SU-DHL-6 (cell line): Measurements from ENCODE around the gene TIFAB.

Experiments
- H2AFZ ChIP-seq: fragments of 200-600 bp; sonication (generic); 2 replicates; pipeline ENCODE4 v1.6.1; 2014; ENCODE audit warnings: low read depth, mild to moderate bottlenecking, moderate library complexity, mixed read lengths, antibody characterized with exemption, low read length; ENCODE audit not compliant: severe bottlenecking
- H3F3A ChIP-seq: fragments of 200-600 bp; shearing (Covaris generic); 2 replicates; pipeline ENCODE4 v1.6.0; 2016; ENCODE audit warnings: antibody characterized with exemption, mild to moderate bottlenecking; ENCODE audit not compliant: insufficient read depth
- H3K27ac ChIP-seq: fragments of 200-600 bp; sonication (generic); 2 replicates; pipeline ENCODE4 v1.5.1; 2016; ENCODE audit warnings: low read depth, mild to moderate bottlenecking, low read length, moderate library complexity, mixed read lengths
- H3K27me3 ChIP-seq: fragments of 200-600 bp; sonication (generic), shearing (Covaris generic); 2 replicates; pipeline ENCODE4 v1.6.0; 2014; ENCODE audit warnings: mild to moderate bottlenecking, low read length
- H3K36me3 ChIP-seq: fragments of 200-600 bp; sonication (generic); 2 replicates; pipeline ENCODE4 v1.6.1; 2014; ENCODE audit warnings: mild to moderate bottlenecking, low read length, mixed read lengths
- H3K4me2 ChIP-seq: fragments of 300-600, 200-600 bp; shearing (Covaris generic), sonication (generic); 2 replicates; pipeline ENCODE4 v1.6.0; 2014; ENCODE audit warnings: low read length, low read depth, mild to moderate bottlenecking; ENCODE audit not compliant: poor library complexity, severe bottlenecking
- H3K4me3 ChIP-seq: fragments of 200-600 bp; sonication (generic); 2 replicates; pipeline ENCODE4 v1.5.1; 2014; ENCODE audit warnings: antibody characterized with exemption, low read length, mild to moderate bottlenecking, mixed read lengths; ENCODE audit not compliant: insufficient read depth, poor library complexity, severe bottlenecking
- H3K79me2 ChIP-seq: fragments of 200-600 bp; sonication (generic); 2 replicates; pipeline ENCODE4 v1.6.1; 2014; ENCODE audit warnings: mild to moderate bottlenecking, low read length, moderate library complexity; ENCODE audit not compliant: insufficient read depth
- H3K9ac ChIP-seq: fragments of 200-600 bp; sonication (generic); 2 replicates; pipeline ENCODE4 v1.7.0; 2014; ENCODE audit warnings: mild to moderate bottlenecking, low read length
- H3K9me2 ChIP-seq: fragments of 200-600 bp; sonication (generic); replicated peaks from 2 replicates; pipeline ENCODE4 v1.6.1; 2014; ENCODE audit warnings: low read length; ENCODE audit not compliant: insufficient read depth
- H3K9me3 ChIP-seq: fragments of 200-600 bp; sonication (generic); 2 replicates; pipeline ENCODE4 v1.6.1; 2014; ENCODE audit warnings: low read length, mixed read lengths; ENCODE audit not compliant: insufficient read depth
- H4K20me1 ChIP-seq: fragments of 200-600 bp; sonication (generic); 2 replicates; pipeline ENCODE4 v1.6.1; 2014; ENCODE audit warnings: low read depth, mild to moderate bottlenecking, antibody characterized with exemption, low read length, moderate library complexity, mixed read lengths
- CTCF ChIP-seq: fragments of 200-600 bp; sonication (generic); IDR thresholded peaks from one replicate; pipeline ENCODE4 v1.5.1; 2017; ENCODE audit warnings: antibody characterized with exemption, mild to moderate bottlenecking, low read length, moderate library complexity; ENCODE audit not compliant: insufficient read depth, poor library complexity, severe bottlenecking
- EZH2phosphoT487 ChIP-seq: fragments of 200-600 bp; sonication (generic), shearing (Covaris generic); conservative IDR thresholded peaks from 2 replicates; pipeline ENCODE4 v1.6.1; 2018; ENCODE audit warnings: mild to moderate bottlenecking, antibody characterized with exemption, low read length, moderate library complexity, mixed read lengths

TIFAB gene

GRCh38 chr5:135480511-135480910, 28.4 kb upstream of the TIFAB start:
- H3K9me2 ChIP-seq = no peaks in the 10 kb centered on the region
- H3K9me3 ChIP-seq = no peaks in the 10 kb centered on the region
- no peak overlapping the region for H3K4me2 ChIP-seq
- no peaks in the 10 kb centered on the region for H3K79me2 ChIP-seq
- H3K9ac ChIP-seq = no peak overlapping the region
- TF ChIP-seq EZH2phosphoT487 = no peak
- no peak for TF ChIP-seq CTCF
- no peaks in the 10 kb centered on the region for H3F3A ChIP-seq
- no peak overlapping the region for H3K4me3 ChIP-seq
- no peaks in the 10 kb centered on the region for H3K36me3 ChIP-seq
- H3K27me3 ChIP-seq = no peaks in the 10 kb centered on the region
- no peak overlapping the region for H3K27ac ChIP-seq
- H4K20me1 ChIP-seq = no peaks in the 10 kb centered on the region
- H2AFZ ChIP-seq = no peak overlapping the region

DNA sequence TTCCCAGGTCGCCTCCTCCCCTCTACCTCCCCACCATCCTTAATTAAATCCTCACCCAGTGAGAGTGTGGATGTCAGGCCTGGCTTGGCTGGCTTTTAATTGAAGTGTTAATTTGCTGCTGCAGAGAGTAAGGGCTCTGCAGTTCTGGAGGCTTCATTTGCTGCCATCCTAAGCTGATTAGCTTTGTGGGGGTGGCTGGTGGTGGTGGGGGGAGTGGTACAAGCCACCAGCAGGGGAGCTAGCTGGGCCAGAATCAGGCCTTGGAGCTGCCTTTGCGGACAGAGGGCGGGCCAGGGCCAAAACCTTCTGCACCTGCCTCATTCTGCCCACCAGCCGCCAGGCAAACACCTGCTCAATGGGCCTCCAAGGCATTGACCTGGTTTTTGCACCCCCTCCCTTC, 26.8 kb upstream of the TIFAB start:
- no peak overlapping the region for H3K9ac ChIP-seq
- H3K36me3 ChIP-seq = no peaks in the 10 kb centered on the region
- no peaks in the 10 kb centered on the region for H3K9me3 ChIP-seq
- H3K27ac ChIP-seq = no peak overlapping the region
- no peak overlapping the region for H3K4me3 ChIP-seq
- H2AFZ ChIP-seq = no peak overlapping the region
- no peak overlapping the region for H3K4me2 ChIP-seq
- H3K27me3 ChIP-seq = no peaks in the 10 kb centered on the region
- H4K20me1 ChIP-seq = no peaks in the 10 kb centered on the region
- no peaks in the 10 kb centered on the region for H3K9me2 ChIP-seq
- no peaks in the 10 kb centered on the region for H3K79me2 ChIP-seq
- TF ChIP-seq CTCF (no peak), EZH2phosphoT487 (no peak)
- no peaks in the 10 kb centered on the region for H3F3A ChIP-seq

GRCh38 chr5:135477613-135478066, 25.5 kb upstream of the TIFAB start:
- Histone ChIP-seq H3K36me3 (no peaks in the 10 kb centered on the region), H3F3A (no peaks in the 10 kb centered on the region), H3K27me3 (no peaks in the 10 kb centered on the region), H4K20me1 (no peaks in the 10 kb centered on the region), H3K79me2 (no peaks in the 10 kb centered on the region), H3K4me3 (no peak overlapping the region), H3K27ac (no peak overlapping the region), H3K4me2 (no peak overlapping the region), H3K9me2 (no peaks in the 10 kb centered on the region), H2AFZ (no peak overlapping the region), H3K9me3 (no peaks in the 10 kb centered on the region), H3K9ac (no peak overlapping the region)
- no peak for TF ChIP-seq EZH2phosphoT487
- no peak for TF ChIP-seq CTCF
